ENCODE data around the gene PDE11A. TPM values are rescaled to one million over a fixed set of nuclear protein-coding genes. Genes with fewer than 3 reads are reported as not detected.

Gene PDE11A
- polyA plus RNA-seq, 1 experiment = 0.53 TPM

DNA sequence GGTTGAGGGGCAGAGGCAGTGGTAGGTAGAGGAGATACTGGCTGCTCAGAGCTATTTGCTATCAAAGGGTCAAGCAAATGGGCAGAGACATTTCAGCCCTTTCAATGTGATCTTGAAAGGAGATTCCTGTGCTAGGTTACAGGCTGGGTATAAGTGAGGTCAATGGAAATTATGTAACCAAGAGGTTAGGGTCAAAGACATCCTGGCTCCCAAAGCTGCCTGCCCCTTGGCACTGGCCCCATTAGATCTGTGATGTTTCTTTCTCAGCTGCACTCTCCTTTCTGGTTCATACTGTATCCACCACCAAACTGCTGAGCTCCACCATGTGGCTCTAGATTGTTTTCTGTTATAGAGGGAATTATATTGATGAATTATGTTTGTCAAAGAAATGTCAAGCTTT is 479.6 kb downstream of the PDE11A start:
- DNase-seq (ENCODE audit: low read depth) = no peak
- Histone ChIP-seq H3K27me3 (ENCODE audit: control insufficient read depth, insufficient read depth, low read length) (peaks cover 1% of the 10 kb centered on the region; the same call in 1 of the 2 replicates), H3K36me3 (ENCODE audit: control insufficient read depth, insufficient read depth, low read length) (no peaks in the 10 kb centered on the region), H3K4me3 (ENCODE audit: low read depth, low read length) (no peak overlapping the region)
- TF ChIP-seq, protein P1, sequence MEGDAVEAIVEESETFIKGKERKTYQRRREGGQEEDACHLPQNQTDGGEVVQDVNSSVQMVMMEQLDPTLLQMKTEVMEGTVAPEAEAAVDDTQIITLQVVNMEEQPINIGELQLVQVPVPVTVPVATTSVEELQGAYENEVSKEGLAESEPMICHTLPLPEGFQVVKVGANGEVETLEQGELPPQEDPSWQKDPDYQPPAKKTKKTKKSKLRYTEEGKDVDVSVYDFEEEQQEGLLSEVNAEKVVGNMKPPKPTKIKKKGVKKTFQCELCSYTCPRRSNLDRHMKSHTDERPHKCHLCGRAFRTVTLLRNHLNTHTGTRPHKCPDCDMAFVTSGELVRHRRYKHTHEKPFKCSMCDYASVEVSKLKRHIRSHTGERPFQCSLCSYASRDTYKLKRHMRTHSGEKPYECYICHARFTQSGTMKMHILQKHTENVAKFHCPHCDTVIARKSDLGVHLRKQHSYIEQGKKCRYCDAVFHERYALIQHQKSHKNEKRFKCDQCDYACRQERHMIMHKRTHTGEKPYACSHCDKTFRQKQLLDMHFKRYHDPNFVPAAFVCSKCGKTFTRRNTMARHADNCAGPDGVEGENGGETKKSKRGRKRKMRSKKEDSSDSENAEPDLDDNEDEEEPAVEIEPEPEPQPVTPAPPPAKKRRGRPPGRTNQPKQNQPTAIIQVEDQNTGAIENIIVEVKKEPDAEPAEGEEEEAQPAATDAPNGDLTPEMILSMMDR (IDR thresholded peaks at IDR 0.05; ENCODE audit: insufficient read depth, low read depth, low read length) = no peak
- POLR2A ChIA-PET = no interaction called here
- CTCF ChIA-PET = interaction anchor here (2.2 kb wide), 1 partner anchor 11 kb away, joined by 10 read pairs; no protein-coding TSS in a partner anchor

- Histone ChIP-seq H3K4me3 (ENCODE audit: low read depth, low read length) (no peak overlapping the region), H3K27me3 (ENCODE audit: control insufficient read depth, insufficient read depth, low read length) (peaks cover 1% of the 10 kb centered on the region; the same call in 1 of the 2 replicates), H3K36me3 (ENCODE audit: control insufficient read depth, insufficient read depth, low read length) (no peaks in the 10 kb centered on the region)
- TF ChIP-seq, protein P1 (IDR thresholded peaks at IDR 0.05; ENCODE audit: insufficient read depth, low read depth, low read length) = no peak
- ChIA-PET POLR2A (no interaction called here), CTCF (interaction anchor here (2.2 kb wide), 1 partner anchor 12 kb away, joined by 10 read pairs; no protein-coding TSS in a partner anchor)
- DNase-seq (ENCODE audit: low read depth) = no peak
These were observed 480.2 kb downstream of the PDE11A start for GRCh38 chr2:177592397-177592796.

GRCh38 chr2:177589186-177589585 is 483.4 kb downstream of the PDE11A start:
- TF ChIP-seq, protein P1 (IDR thresholded peaks at IDR 0.05; ENCODE audit: insufficient read depth, low read depth, low read length) = no peak
- POLR2A ChIA-PET = no interaction called here
- Histone ChIP-seq H3K36me3 (ENCODE audit: control insufficient read depth, insufficient read depth, low read length) (no peaks in the 10 kb centered on the region), H3K4me3 (ENCODE audit: low read depth, low read length) (no peak overlapping the region), H3K27me3 (ENCODE audit: control insufficient read depth, insufficient read depth, low read length) (no peaks in the 10 kb centered on the region; the same call in 1 of the 2 replicates)
- CTCF ChIA-PET = interaction anchor here (1.0 kb wide), 1 partner anchor 33 kb away, joined by 3 read pairs; no protein-coding TSS in a partner anchor
- DNase-seq (ENCODE audit: low read depth) = no peak

GRCh38 chr2:177588671-177589070 is 483.9 kb downstream of the PDE11A start:
- Histone ChIP-seq H3K36me3 (ENCODE audit: control insufficient read depth, insufficient read depth, low read length) (no peaks in the 10 kb centered on the region), H3K27me3 (ENCODE audit: control insufficient read depth, insufficient read depth, low read length) (no peaks in the 10 kb centered on the region; the same call in 1 of the 2 replicates), H3K4me3 (ENCODE audit: low read depth, low read length) (no peak overlapping the region)
- ChIA-PET POLR2A (no interaction called here), CTCF (interaction anchor here (1.0 to 1.2 kb wide), 2 partner anchors 26 to 33 kb away, joined by 3 to 4 read pairs; no protein-coding TSS in a partner anchor)
- no peak for DNase-seq (ENCODE audit: low read depth)
- TF ChIP-seq, protein P1 (IDR thresholded peaks at IDR 0.05; ENCODE audit: insufficient read depth, low read depth, low read length) = no peak

DNA sequence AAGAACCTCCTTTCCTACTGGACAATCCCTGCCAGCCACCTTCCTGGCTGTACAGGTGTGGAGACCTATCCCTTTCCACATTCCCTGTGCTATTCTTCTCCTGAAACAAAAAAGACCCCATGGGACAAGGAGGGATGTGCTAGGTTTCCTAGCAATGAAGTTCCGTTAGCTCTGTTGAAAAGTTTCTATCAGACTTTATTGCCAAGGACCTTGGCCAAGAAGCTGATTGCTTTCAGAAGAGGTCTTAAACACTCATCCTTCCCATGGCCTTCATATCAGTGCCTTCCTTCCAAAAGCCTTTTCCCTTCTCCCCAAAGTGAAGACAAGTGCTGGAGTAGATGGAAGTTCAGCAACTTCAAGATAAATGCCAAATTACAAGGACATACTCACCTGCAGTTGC is 485.2 kb downstream of the PDE11A start:
- peaks cover 1% of the 10 kb centered on the region; the same call in 1 of the 2 replicates for H3K27me3 ChIP-seq (ENCODE audit: control insufficient read depth, insufficient read depth, low read length)
- TF ChIP-seq, protein P1 (IDR thresholded peaks at IDR 0.05; ENCODE audit: insufficient read depth, low read depth, low read length) = no peak
- no peaks in the 10 kb centered on the region for H3K36me3 ChIP-seq (ENCODE audit: control insufficient read depth, insufficient read depth, low read length)
- no peak overlapping the region for H3K4me3 ChIP-seq (ENCODE audit: low read depth, low read length)
- DNase-seq (ENCODE audit: low read depth) = no peak
- POLR2A ChIA-PET = no interaction called here
- CTCF ChIA-PET = interaction anchor here (1.9 kb wide), 1 partner anchor 17 kb away, joined by 5 read pairs; no protein-coding TSS in a partner anchor

Measured in BJ (cell line).